Cardiac fibroblast (primary cell): Measurements from ENCODE around the gene FAM131C.
A peak's percentile ranks its signal among the peaks of the same experiment; 100 is the strongest.

Experiments
- DNase-seq, 2 donors: peaks; one replicate each; pipeline versions ENCODE4 v3.0.0 to v3.0.0-alpha.2; 2010; ENCODE audit warnings: low read depth in 2 of 2
- H3K4me3 ChIP-seq, 2 donors: replicated peaks in 1 of 2; 1 replicate in 1 of 2; 2 replicates in 1 of 2; pipeline ENCODE4 v1.5.1; 2011; ENCODE audit warnings: low read depth in 2 of 2, low read length in 2 of 2, mild to moderate bottlenecking in 2 of 2, moderate library complexity in 1 of 2
- CTCF ChIP-seq: IDR thresholded peaks from one replicate; pipeline ENCODE4 v1.5.1; 2011; ENCODE audit warnings: low read depth, mild to moderate bottlenecking, low read length, inconsistent platforms

The FAM131C gene

GRCh38 chr1:16073490-16074119 is at the start of gene FAM131C:
FAM131C (minus strand) TSS chr1:16073651; CDS start chr1:16073442, 209 bp downstream.
- no peak for TF ChIP-seq CTCF
- DNase-seq: no peak
- peak within 1 kb of the TSS; percentile 34 to 35 for H3K4me3 ChIP-seq

DNA sequence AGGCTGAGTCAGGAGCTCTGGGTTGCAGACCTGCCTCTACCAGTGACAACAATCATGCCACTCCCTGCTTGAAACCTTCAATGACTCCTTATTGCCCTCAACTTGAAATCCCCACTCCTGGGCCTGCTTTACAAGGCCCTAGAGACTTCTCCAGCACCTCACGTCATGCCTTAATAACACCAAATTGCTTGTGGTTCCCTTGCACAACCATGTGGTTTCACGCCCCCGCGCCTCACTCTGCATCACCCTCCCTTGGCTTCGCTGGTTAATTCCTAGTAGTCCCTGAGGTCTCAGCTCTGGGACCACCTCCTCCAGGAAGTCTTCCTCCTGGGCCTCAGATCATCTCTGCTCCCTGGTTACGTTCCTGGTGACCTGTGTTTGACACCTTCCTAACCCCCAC is 49.5 kb upstream of the FAM131C start:
- TF ChIP-seq CTCF: no peak
- no peak overlapping the region for H3K4me3 ChIP-seq

GRCh38 chr1:16122350-16122881 is 49.0 kb upstream of the FAM131C start:
- DNase-seq: peak in 1 of 2 donors; percentile 24
- no peak for TF ChIP-seq CTCF

More for the DNA sequence above, 49.5 kb upstream of the FAM131C start:
- DNase-seq: peak; percentile 80 to 85

GRCh38 chr1:16120940-16121410 is 47.5 kb upstream of the FAM131C start:
- DNase-seq: no peak
- no peak overlapping the region for H3K4me3 ChIP-seq
- TF ChIP-seq CTCF: no peak

More at GRCh38 chr1:16122350-16122881, 49.0 kb upstream of the FAM131C start:
- no peak overlapping the region for H3K4me3 ChIP-seq

DNA sequence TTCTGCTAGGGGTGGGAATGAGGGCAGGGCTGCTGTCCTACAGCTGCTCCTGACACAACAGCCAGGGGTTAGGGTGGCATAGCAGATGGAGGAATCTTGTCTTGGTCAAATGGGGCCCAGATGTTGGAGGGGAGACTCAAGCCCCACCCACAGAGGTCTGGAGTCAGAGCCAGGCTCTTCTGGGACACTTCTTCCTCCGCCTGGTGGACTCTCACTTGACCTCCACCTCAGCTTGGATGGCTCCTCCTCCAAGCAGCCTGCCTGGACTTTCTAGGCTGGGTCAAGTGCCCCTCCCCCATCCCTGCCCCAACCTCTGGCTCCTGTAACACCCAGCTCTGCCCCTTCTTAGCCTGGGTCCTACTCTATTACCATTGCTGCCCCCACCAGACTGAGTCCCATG is 47.0 kb upstream of the FAM131C start:
- no peak overlapping the region for H3K4me3 ChIP-seq
- DNase-seq: no peak
- no peak for TF ChIP-seq CTCF

GRCh38 chr1:16119926-16120325 is 46.5 kb upstream of the FAM131C start:
- no peak for TF ChIP-seq CTCF
- no peak for DNase-seq
- H3K4me3 ChIP-seq: no peak overlapping the region
